NB4 (cell line): ENCODE data around the gene MYOCD.

Experiments
- DNase-seq: peaks from one replicate; pipeline ENCODE4 v3.0.0; 2010; ENCODE audit warnings: low read depth
- H3K4me3 ChIP-seq: one replicate; pipeline ENCODE4 v1.5.1; 2011; ENCODE audit warnings: mild to moderate bottlenecking, low read depth, low read length, moderate library complexity
- CTCF ChIP-seq: IDR thresholded peaks from one replicate; pipeline ENCODE4 v1.5.1; 2012; ENCODE audit warnings: low read depth, low read length
- MYC ChIP-seq: IDR thresholded peaks from 2 replicates; pipeline ENCODE4 v1.6.1; 2011; ENCODE audit warnings: low read depth, low read length
- POLR2A ChIP-seq: IDR thresholded peaks from 2 replicates; pipeline ENCODE4 v1.6.1; 2011; ENCODE audit warnings: mild to moderate bottlenecking; ENCODE audit not compliant: insufficient read length; ENCODE audit errors: extremely low read depth
- TF ChIP-seq, protein P1 (sequence below): IDR thresholded peaks from 2 replicates; pipeline ENCODE4 v1.6.1; 2011; ENCODE audit warnings: low read depth, low read length

The MYOCD gene

DNA sequence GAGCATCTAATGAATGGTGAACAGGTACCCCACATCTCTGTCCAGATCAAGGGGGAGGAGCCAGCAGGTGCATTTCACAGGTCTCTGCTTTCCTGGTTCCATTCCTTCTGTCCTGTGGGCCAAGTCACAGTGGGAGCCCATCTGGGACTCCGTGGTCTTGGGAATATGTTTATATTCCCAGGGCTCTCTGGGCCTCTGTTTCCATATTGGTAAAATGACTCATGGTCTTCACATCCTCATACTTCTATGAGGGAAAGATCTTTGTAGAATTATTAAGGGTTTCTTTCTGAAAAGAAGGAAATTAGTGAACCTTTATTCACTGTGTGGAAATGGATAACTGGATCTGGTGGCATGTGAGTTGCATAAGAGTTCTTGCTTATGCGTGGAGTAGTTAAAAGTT lies 6.2 kb downstream of the MYOCD start:
- no peak for TF ChIP-seq CTCF
- no peak for TF ChIP-seq MYC
- TF ChIP-seq, protein P1, sequence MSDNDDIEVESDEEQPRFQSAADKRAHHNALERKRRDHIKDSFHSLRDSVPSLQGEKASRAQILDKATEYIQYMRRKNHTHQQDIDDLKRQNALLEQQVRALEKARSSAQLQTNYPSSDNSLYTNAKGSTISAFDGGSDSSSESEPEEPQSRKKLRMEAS = no peak
- TF ChIP-seq POLR2A = no peak
- no peak for DNase-seq
- H3K4me3 ChIP-seq = no peak overlapping the region

GRCh38 chr17:12672947-12673346 lies 7.3 kb downstream of the MYOCD start:
- no peak for TF ChIP-seq POLR2A
- TF ChIP-seq MYC = no peak
- TF ChIP-seq, protein P1 = no peak
- no peak for TF ChIP-seq CTCF
- H3K4me3 ChIP-seq = no peak overlapping the region
- DNase-seq = no peak

DNA sequence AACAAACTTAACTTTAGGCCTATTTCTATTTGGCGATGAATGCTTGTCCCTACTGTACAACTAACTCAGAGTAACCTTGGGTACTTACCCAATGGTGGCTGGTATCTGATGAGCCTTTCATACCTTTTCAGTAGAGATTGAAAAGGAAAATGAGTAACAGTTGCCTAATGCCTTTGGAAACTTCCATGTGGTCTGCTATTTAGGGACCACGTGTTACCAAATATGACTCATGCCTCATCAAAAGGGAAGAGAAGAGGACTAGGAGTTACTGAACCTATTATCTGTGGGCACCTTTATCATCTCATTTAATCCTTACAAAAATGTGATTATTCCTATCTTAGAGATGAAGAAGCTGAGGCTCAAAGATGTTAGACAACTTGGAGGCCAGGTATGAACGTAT lies 8.1 kb downstream of the MYOCD start:
- DNase-seq = peak; percentile 15
- H3K4me3 ChIP-seq = no peak overlapping the region
- TF ChIP-seq POLR2A = no peak
- TF ChIP-seq, protein P1 = peak; percentile 91

- H3K4me3 ChIP-seq = no peak overlapping the region
- TF ChIP-seq, protein P1 = no peak
- TF ChIP-seq POLR2A (no peak), MYC (no peak), CTCF (no peak)
- DNase-seq = no peak
Observed at GRCh38 chr17:12680407-12680897, 14.8 kb downstream of the MYOCD start.

DNA sequence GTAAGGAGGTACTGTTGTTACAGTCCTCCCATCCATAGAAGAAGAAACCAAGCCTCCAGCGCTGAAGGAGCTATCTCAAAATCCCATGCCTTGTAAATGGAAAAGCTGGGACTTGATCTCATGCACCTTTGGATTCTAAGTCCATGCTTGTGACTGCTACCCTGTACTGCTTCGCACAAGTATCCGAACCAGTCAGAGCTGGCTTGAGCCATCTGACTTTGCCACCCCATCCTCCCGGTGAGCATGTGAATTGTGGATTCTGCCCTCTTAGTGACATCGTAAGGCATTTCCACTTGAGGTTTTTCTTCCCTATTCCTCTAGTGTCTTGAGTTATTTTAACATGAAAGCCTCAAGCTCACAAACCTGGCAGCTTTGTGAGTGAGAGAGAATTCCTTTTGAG lies 15.3 kb downstream of the MYOCD start:
- H3K4me3 ChIP-seq = no peak overlapping the region
- no peak for TF ChIP-seq POLR2A
- TF ChIP-seq MYC = no peak
- TF ChIP-seq, protein P1 = no peak
- TF ChIP-seq CTCF = no peak
- DNase-seq = no peak

DNA sequence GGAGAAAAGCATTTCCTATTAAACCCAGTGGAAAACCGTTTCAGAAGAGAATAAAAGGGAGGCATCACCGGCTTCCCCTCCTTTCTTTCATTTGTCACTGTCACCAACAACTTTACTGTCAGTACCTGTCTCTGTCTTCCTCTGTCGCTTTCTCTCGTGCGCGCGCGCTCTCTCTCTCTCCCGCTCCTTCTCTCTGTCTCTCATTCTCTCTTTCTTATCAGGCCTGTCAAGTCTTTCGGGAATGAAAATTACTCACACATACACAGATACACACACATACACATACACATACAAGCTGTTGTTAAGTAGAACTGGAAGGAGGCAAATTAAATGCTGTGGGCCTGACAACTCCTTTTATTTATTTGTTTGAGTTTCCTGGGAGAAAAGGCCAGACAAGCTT lies 17.6 kb downstream of the MYOCD start:
- DNase-seq = no peak
- no peak for TF ChIP-seq POLR2A
- no peak for TF ChIP-seq CTCF
- TF ChIP-seq, protein P1 = no peak
- TF ChIP-seq MYC = no peak
- H3K4me3 ChIP-seq = no peak overlapping the region
